ENCODE measurements around the gene SYNPR.

SYNPR gene

DNA sequence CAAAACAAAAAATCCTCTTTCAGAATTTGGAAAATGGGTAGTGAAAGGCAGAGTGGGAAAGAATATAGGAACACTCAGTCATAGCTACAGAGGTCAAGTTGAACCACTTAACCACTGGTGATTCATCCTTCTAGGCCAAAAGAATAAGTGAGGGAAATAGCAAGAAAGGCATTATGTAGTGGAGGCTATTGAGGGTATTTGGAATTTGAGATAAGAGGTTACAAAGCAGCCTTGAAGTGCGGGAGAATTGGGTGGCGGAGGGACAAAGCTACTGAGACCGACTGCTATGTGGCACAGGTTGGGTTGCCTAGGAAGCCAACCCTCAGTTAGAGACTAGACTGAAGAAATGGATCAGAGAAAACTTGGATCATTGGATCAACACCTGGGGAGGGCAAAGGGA, 109.5 kb downstream of the SYNPR start:
- Histone ChIP-seq H3F3A (ENCODE audit: insufficient read depth, low read length) (no peaks in the 10 kb centered on the region), H3K36me3 (replicated peaks; ENCODE audit: insufficient read depth, low read length) (no peaks in the 10 kb centered on the region), H3K4me1 (ENCODE audit: low read length) (no peaks in the 10 kb centered on the region), H3K9ac (ENCODE audit: low read length) (no peak overlapping the region), H3K9me2 (replicated peaks; ENCODE audit: insufficient read depth, low read length) (no peaks in the 10 kb centered on the region), H3K79me2 (ENCODE audit: low read length) (no peaks in the 10 kb centered on the region), H3K4me2 (ENCODE audit: low read depth, low read length) (no peak overlapping the region), H3K27ac (ENCODE audit: low read length) (no peak overlapping the region), H3K4me3 (ENCODE audit: low read length) (no peak overlapping the region), H3K27me3 (replicated peaks; ENCODE audit: insufficient read depth, low read length) (no peaks in the 10 kb centered on the region), H2AFZ (ENCODE audit: low read length) (no peak overlapping the region), H4K20me1 (ENCODE audit: insufficient read depth, low read length) (no peaks in the 10 kb centered on the region), H3K9me3 (replicated peaks; ENCODE audit: insufficient read depth, low read length) (no peaks in the 10 kb centered on the region)
- TF ChIP-seq EZH2 (optimal IDR thresholded peaks at IDR 0.05; ENCODE audit: low read depth, low read length) (no peak), EZH2phosphoT487 (IDR thresholded peaks at IDR 0.05; ENCODE audit: low read length) (no peak)
- TF ChIP-seq, protein P1, sequence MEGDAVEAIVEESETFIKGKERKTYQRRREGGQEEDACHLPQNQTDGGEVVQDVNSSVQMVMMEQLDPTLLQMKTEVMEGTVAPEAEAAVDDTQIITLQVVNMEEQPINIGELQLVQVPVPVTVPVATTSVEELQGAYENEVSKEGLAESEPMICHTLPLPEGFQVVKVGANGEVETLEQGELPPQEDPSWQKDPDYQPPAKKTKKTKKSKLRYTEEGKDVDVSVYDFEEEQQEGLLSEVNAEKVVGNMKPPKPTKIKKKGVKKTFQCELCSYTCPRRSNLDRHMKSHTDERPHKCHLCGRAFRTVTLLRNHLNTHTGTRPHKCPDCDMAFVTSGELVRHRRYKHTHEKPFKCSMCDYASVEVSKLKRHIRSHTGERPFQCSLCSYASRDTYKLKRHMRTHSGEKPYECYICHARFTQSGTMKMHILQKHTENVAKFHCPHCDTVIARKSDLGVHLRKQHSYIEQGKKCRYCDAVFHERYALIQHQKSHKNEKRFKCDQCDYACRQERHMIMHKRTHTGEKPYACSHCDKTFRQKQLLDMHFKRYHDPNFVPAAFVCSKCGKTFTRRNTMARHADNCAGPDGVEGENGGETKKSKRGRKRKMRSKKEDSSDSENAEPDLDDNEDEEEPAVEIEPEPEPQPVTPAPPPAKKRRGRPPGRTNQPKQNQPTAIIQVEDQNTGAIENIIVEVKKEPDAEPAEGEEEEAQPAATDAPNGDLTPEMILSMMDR (IDR thresholded peaks at IDR 0.05; ENCODE audit: low read length) = no peak
- no peak for DNase-seq

DNA sequence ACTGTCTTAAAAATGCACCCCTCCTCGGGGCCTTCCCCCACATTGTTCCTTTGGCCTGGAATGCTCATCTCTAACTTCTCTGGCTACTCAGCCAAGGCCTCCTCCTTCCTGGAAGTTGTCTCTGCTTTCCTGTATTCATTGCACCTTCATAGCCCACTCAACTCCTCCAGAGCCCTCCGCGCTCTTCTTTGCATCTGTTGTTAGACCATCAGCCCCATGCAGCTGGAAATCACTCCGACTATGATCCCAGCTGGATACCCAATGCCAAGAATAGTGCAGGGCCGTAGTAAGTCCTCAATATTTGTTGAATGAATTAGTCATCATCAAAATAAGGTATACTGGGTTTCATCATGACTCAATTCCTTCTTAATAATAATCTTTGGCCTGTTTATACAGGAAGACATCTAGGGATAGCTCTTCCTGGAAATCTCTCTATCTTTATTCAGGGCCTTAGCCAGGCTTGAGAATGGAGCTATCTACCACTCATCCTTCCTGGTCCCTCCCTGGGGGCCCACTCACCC, 112.7 kb downstream of the SYNPR start:
- H3F3A ChIP-seq (ENCODE audit: insufficient read depth, low read length) = no peaks in the 10 kb centered on the region
- no peaks in the 10 kb centered on the region for H3K79me2 ChIP-seq (ENCODE audit: low read length)

DNA sequence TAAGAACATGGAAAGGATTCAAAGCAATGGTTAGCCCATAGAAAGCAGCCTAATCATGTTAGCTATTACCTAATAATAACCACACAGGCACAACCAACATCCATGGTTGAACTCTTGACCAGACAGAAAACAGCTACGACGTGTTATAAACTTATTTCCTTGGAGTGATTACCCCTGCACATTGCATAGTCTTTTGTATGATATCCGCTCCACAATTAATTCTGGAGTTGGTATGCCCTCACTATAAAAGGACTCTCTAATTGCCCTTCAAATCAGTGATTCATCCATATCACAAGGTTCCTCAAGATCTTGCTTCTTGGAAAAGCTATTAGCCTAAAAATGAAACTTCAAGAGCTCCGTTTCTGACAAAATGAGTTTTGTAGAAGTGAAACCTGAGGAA, 117.9 kb downstream of the SYNPR start:
- H2AFZ ChIP-seq (ENCODE audit: low read length) = no peak overlapping the region
- H3K27ac ChIP-seq (ENCODE audit: low read length) = no peak overlapping the region
- H3K9me2 ChIP-seq (replicated peaks; ENCODE audit: insufficient read depth, low read length) = no peaks in the 10 kb centered on the region

More for the DNA sequence above, 112.7 kb downstream of the SYNPR start:
- Histone ChIP-seq H3K9me3 (replicated peaks; ENCODE audit: insufficient read depth, low read length) (no peaks in the 10 kb centered on the region), H3K9ac (ENCODE audit: low read length) (no peak overlapping the region), H3K4me2 (ENCODE audit: low read depth, low read length) (no peak overlapping the region), H3K36me3 (replicated peaks; ENCODE audit: insufficient read depth, low read length) (no peaks in the 10 kb centered on the region), H3K4me3 (ENCODE audit: low read length) (no peak overlapping the region), H2AFZ (ENCODE audit: low read length) (no peak overlapping the region), H3K4me1 (ENCODE audit: low read length) (no peaks in the 10 kb centered on the region), H3K27ac (ENCODE audit: low read length) (no peak overlapping the region), H3K27me3 (replicated peaks; ENCODE audit: insufficient read depth, low read length) (no peaks in the 10 kb centered on the region), H3K9me2 (replicated peaks; ENCODE audit: insufficient read depth, low read length) (no peaks in the 10 kb centered on the region), H4K20me1 (ENCODE audit: insufficient read depth, low read length) (no peaks in the 10 kb centered on the region)
- TF ChIP-seq EZH2 (optimal IDR thresholded peaks at IDR 0.05; ENCODE audit: low read depth, low read length) = no peak
- no peak for TF ChIP-seq EZH2phosphoT487 (IDR thresholded peaks at IDR 0.05; ENCODE audit: low read length)
- TF ChIP-seq, protein P1 (IDR thresholded peaks at IDR 0.05; ENCODE audit: low read length) = no peak
- DNase-seq = no peak

More for the DNA sequence above, 117.9 kb downstream of the SYNPR start:
- Histone ChIP-seq H3K4me2 (ENCODE audit: low read depth, low read length) (no peak overlapping the region), H3K4me1 (ENCODE audit: low read length) (no peaks in the 10 kb centered on the region), H3K9me3 (replicated peaks; ENCODE audit: insufficient read depth, low read length) (no peaks in the 10 kb centered on the region), H3K9ac (ENCODE audit: low read length) (no peak overlapping the region), H3K4me3 (ENCODE audit: low read length) (no peak overlapping the region), H3K36me3 (replicated peaks; ENCODE audit: insufficient read depth, low read length) (no peaks in the 10 kb centered on the region), H4K20me1 (ENCODE audit: insufficient read depth, low read length) (no peaks in the 10 kb centered on the region), H3F3A (ENCODE audit: insufficient read depth, low read length) (no peaks in the 10 kb centered on the region), H3K79me2 (ENCODE audit: low read length) (no peaks in the 10 kb centered on the region), H3K27me3 (replicated peaks; ENCODE audit: insufficient read depth, low read length) (no peaks in the 10 kb centered on the region)
- no peak for TF ChIP-seq EZH2 (optimal IDR thresholded peaks at IDR 0.05; ENCODE audit: low read depth, low read length)
- TF ChIP-seq, protein P1 (IDR thresholded peaks at IDR 0.05; ENCODE audit: low read length) = no peak
- no peak for TF ChIP-seq EZH2phosphoT487 (IDR thresholded peaks at IDR 0.05; ENCODE audit: low read length)
- no peak for DNase-seq

All from MM.1S (cell line).